ENCODE measurements around the gene PTPN12.

PTPN12 gene

DNA sequence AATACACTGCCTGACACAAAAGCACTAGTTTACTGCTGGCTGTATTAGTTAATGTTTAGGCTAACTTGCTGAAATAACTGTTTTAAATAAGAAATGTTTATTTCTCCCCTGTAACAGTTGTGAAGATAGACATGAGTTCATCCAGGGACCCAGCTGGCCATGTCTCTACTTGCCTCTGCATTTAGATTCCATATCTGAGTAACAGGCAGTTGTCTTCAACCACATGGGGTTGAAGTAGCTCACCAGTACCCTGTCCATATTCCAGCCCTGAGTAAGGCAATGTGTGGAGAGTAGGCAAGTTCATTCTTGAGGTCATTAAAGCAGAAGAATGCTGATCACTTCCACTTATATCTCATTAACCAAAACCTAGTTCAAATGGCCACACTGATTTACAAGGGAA lies 128.1 kb downstream of the PTPN12 start:
- no peak for DNase-seq

DNA sequence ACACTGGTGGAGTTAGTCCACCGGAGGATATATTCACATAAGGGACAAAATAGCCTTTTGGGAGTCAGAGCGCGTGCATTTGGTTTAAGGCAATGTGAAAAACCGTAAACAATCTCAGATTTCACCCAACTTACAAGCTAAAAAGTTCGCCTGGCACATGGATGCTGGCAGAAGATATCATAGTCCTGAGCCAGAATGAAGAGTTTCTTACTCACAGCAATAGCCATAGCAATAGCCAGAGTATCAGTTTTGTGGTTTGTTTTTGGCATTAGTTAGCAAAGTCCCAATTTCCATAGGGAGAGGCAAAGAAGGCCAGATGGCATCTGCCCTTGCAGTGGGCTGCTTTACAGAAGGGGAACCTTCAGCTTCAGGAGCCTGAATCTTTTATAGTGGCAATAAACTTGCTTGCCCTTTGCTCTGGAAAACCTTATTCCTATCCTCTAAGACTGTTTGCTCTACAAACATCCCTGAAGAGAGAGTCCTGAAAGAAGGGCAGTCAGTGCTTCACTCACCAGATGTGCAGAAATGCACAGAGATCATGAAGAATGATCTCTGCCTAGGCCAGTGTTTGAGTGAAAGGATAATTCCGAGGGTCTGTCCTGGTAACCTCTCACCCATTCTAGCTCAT lies 130.5 kb downstream of the PTPN12 start:
- DNase-seq, result no peak

DNA sequence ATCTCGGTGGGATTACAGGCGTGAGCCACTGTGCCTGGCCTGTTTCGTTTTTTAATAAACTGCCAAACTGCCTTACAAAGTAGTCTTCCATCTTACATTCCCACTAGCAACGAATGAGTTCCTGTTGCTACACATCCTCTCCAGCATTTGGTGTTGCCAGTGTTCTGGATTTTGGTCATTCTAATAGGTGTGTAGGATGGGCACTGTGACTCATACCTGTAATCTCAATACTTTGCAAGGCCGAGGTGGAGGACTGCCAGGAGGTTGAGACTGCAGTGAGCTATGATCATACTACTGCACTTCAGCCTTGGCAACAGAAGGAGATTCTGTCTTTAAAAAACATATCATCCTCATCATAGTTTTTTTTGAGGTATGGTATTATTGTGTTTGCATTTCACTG lies 137.8 kb downstream of the PTPN12 start:
- no peak for DNase-seq

DNA sequence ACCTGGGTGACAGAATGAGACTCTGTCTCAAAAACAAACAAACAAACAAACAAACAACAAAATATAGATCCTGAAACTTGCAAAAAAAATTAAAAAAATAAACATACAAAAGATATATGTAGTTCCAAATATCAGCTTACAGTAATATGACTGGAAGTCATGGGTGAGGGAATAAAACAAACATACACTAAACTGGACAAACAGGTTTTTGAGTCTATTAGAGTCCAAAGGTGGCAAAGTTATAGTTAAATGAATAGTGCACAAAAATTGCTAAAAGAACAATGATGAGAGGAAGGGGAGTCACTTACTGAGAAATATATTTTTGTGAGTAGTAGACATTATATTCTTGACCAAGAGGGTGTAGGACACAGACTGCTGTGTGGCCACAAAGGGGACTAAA lies 142.5 kb downstream of the PTPN12 start:
- no peak for DNase-seq

DNA sequence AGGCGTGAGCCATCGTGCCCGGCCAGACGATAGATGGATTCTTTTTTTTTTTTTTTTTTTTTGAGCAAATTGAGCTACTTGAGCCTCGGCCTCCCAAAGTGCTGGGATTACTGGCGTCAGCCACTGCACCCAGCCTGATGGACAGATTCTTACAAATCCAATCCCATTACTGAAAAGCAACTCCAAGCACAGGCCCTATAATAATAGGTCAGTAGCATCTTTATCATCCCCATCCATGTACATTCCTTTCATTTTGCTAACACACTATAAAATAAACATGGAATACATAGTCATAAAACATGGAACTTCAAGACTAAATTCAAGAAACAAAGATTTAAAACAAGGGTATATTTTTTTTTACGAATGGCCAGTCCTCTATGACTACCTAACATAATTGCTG lies 143.2 kb downstream of the PTPN12 start:
- peak; percentile 80 for DNase-seq

DNA sequence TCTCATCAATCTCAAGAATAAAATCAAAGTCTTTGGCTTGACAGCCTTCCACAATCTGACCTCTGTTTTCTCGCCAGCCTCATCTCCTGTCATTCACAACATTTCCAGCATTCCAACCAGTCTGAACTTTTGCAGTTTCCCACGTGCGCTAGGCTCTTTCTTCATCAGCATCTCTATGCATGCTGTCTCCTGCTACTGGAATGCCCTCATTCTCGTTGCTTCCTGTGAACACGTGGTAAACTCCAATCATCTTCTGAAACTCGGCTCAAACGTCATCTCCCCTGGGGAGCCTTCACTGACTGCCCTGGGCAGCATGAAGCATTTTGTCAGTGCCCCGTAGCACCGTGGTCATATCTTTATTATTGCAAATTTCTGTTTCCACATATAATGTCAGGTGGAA lies 146.9 kb downstream of the PTPN12 start:
- no peak for DNase-seq

DNA sequence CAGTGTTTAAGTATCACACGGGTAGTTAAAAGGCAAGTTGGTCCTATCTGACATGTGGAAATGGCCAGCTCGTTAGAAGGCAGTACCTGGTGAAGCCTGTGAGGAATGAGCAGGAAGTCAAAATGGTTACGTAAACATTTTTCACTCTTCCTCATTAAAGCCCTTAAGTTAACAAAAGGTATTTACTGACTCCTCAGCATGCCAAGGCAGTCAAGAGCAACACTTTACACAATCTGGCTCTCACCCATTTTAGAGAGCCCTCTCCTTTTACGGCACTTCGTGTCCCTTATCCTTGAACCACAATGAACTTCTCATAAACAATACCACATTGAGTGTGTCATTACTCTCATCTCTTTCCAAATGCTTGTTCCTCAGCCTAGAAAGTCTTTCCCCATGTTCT lies 148.1 kb downstream of the PTPN12 start:
- DNase-seq, result no peak

DNA sequence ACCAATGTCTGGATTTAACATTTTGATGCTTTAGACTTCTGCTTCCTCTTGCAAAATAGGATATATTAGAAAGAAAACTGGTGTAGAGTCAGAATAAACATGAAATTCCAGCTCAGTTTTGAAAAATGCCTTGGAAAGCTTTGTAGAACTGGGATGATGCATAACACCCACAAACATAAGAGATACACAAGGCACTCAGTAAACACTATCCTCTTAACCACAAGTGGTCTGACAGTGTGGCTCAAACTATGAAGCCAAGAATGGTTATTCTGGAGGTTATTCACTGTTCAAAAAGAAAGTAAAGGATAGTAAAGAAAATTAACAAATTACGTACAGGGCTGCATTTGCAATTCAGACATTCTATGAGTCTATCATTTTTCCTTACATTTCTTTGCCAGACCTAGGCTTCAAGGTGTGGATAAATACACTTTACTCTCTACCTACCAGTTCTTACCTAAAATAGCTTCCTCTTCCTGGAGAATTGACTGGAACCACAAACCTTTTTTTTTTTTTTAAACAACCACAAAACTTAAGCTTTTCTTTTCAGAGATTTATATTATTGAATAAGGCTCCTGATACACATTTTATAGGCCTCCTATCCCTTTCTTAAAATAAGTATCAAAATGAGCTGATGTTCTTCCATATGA lies 150.1 kb downstream of the PTPN12 start:
- peak; percentile 24 for DNase-seq

DNA sequence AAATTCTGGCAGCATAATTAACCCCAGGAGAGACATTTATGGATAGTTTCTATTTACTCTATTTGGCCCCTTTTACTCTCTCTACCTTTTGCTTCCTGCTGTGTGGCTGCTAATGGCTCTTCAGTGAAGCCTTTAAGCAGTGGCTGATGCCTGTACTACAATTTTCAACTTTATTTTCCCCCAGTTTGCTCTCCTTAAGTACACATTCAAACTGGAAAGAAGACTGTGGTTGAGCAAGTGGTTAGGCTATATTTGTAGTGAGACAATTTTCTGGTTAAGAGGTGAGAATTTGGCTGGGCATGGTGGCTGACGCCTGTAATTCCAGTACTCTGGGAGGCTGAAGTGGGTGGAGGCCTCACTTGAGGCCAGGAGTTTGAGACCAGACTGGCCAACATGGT lies 150.7 kb downstream of the PTPN12 start:
- DNase-seq, result no peak
